ENCODE results near the gene ZNF236.

DNA sequence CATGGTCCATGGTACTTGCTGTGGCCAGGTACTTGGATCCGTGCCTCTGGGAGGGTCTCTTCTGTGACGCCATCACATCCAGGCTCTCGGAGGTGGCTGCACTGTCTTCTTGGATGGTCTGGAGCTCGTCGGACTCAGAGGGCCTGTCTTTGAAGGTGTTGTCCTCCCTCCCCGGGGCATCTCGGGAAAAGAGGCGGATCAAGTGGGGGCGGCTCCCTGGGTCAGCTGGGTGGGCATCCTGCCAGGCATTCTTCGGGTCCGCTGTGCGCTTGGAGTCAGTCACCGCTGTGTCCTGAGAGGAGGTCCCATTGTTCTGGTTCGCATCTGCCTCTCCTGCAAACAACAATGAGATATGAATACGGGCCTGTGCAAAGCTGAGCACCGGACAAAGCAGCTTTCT, 194.6 kb downstream of the ZNF236 start:
- TF ChIP-seq BHLHE40 (IDR thresholded peaks at IDR 0.05; ENCODE audit: low read depth, low read length) (no peak), JUN (IDR thresholded peaks at IDR 0.05) (no peak)

All from A549 (cell line).